ENCODE measurements around the gene CNN2. TPM values are rescaled to one million over a fixed set of nuclear protein-coding genes. Genes with fewer than 3 reads are reported as not detected.

The CNN2 gene
- total RNA-seq, 1 experiment from 2014 or later = 97.9 TPM

GRCh38 chr19:1087813-1088415, 61.5 kb downstream of the CNN2 start:
- Histone ChIP-seq H4K20me1 (ENCODE audit: low read length) (no peaks in the 10 kb centered on the region), H2AFZ (ENCODE audit: low read length) (no peak overlapping the region), H3K27me3 (ENCODE audit: low read length) (no peaks in the 10 kb centered on the region), H3K79me2 (ENCODE audit: low read length) (peaks cover 7% of the 10 kb centered on the region), H3K27ac (ENCODE audit: low read length) (no peak overlapping the region), H3K9me3 (ENCODE audit: low read length) (no peaks in the 10 kb centered on the region), H3K4me2 (ENCODE audit: low read length) (no peak overlapping the region), H3F3A (ENCODE audit: low read length, unreplicated experiment) (no peaks in the 10 kb centered on the region), H3K4me3 (ENCODE audit: low read length) (no peak overlapping the region), H3K4me1 (ENCODE audit: insufficient read depth, low read length) (no peaks in the 10 kb centered on the region), H3K36me3 (ENCODE audit: low read depth, low read length) (no peaks in the 10 kb centered on the region), H3K9me2 (replicated peaks; ENCODE audit: low read length) (no peaks in the 10 kb centered on the region), H3K9ac (ENCODE audit: low read length) (no peak overlapping the region)
- ChIA-PET POLR2A (ENCODE audit: unreplicated experiment) (no interaction called here), CTCF (no interaction called here)
- TSS peak; percentile 15 for BruUV-seq (replicated peaks)
- ATAC-seq = no peak
- TF ChIP-seq CTCF (conservative IDR thresholded peaks at IDR 0.05; ENCODE audit: low read depth, low read length) (no peak), EZH2phosphoT487 (IDR thresholded peaks at IDR 0.05; ENCODE audit: borderline replicate concordance, low read length) (no peak), EZH2 (IDR thresholded peaks at IDR 0.05; ENCODE audit: low read length, unreplicated experiment) (no peak)
- DNase-seq = no peak
- intact Hi-C loops (cut with micrococcal nuclease) = no loop called here

- H3K9me2 ChIP-seq (replicated peaks; ENCODE audit: low read length) = no peaks in the 10 kb centered on the region
- ATAC-seq (no peak), DNase-seq (no peak)
- H3K4me1 ChIP-seq (ENCODE audit: insufficient read depth, low read length) = no peaks in the 10 kb centered on the region
- peaks cover 13% of the 10 kb centered on the region for H3K79me2 ChIP-seq (ENCODE audit: low read length)
- no peaks in the 10 kb centered on the region for H3K36me3 ChIP-seq (ENCODE audit: low read depth, low read length)
- TF ChIP-seq EZH2phosphoT487 (IDR thresholded peaks at IDR 0.05; ENCODE audit: borderline replicate concordance, low read length) (no peak), EZH2 (IDR thresholded peaks at IDR 0.05; ENCODE audit: low read length, unreplicated experiment) (no peak), CTCF (conservative IDR thresholded peaks at IDR 0.05; ENCODE audit: low read depth, low read length) (no peak)
- H3K9me3 ChIP-seq (ENCODE audit: low read length) = no peaks in the 10 kb centered on the region
- ChIA-PET POLR2A (ENCODE audit: unreplicated experiment) (no interaction called here), CTCF (no interaction called here)
- intact Hi-C loops (cut with micrococcal nuclease) = no loop called here
- no peak overlapping the region for H3K4me3 ChIP-seq (ENCODE audit: low read length)
- no peak overlapping the region for H3K9ac ChIP-seq (ENCODE audit: low read length)
- peaks cover under 1% of the 10 kb centered on the region; the same call in 1 of the 2 replicates for H4K20me1 ChIP-seq (ENCODE audit: low read length)
- no peak overlapping the region for H3K4me2 ChIP-seq (ENCODE audit: low read length)
- H3F3A ChIP-seq (ENCODE audit: low read length, unreplicated experiment) = no peaks in the 10 kb centered on the region
- no peak overlapping the region for H3K27ac ChIP-seq (ENCODE audit: low read length)
- H3K27me3 ChIP-seq (ENCODE audit: low read length) = no peaks in the 10 kb centered on the region
- no peak overlapping the region for H2AFZ ChIP-seq (ENCODE audit: low read length)
- BruUV-seq (replicated peaks) = no TSS peak
Measured at GRCh38 chr19:1088416-1089010, 62.1 kb downstream of the CNN2 start.

Other genes with a start within 250 kb of the CNN2 start
- 395 and 412 TPM in 2 replicates for gene PTBP1, start 229.2 kb upstream of the CNN2 start, total RNA-seq (2014; rRNA removed)
- not detected in 2 replicates for gene PLPPR3, start 204.7 kb upstream of the CNN2 start, total RNA-seq (2014; rRNA removed)
- gene AZU1, start 198.8 kb upstream of the CNN2 start, total RNA-seq (2014; rRNA removed) = not detected in 2 replicates
- gene PRTN3, start 185.6 kb upstream of the CNN2 start, total RNA-seq (2014; rRNA removed) = 0.29 and 0.40 TPM in 2 replicates
- gene ELANE, start 174.3 kb upstream of the CNN2 start, total RNA-seq (2014; rRNA removed) = not detected in 2 replicates
- 22.4 and 38.0 TPM in 2 replicates for gene CFD, start 166.9 kb upstream of the CNN2 start, total RNA-seq (2014; rRNA removed)
- gene MED16, start 133.4 kb upstream of the CNN2 start, total RNA-seq (2014; rRNA removed) = 25.9 and 41.6 TPM in 2 replicates
- not detected in 2 replicates for gene RNU6-9, start 133.1 kb upstream of the CNN2 start, total RNA-seq (2014; rRNA removed)
- gene R3HDM4, start 113.4 kb upstream of the CNN2 start, total RNA-seq (2014; rRNA removed) = 34.0 and 44.9 TPM in 2 replicates
- gene KISS1R, start 109.3 kb upstream of the CNN2 start, total RNA-seq (2014; rRNA removed) = 1.2 and 3.9 TPM in 2 replicates
- 5.6 and 13.9 TPM in 2 replicates for gene ARID3A, start 100.6 kb upstream of the CNN2 start, total RNA-seq (2014; rRNA removed)
- 56.7 and 99.6 TPM in 2 replicates for gene WDR18, start 42.3 kb upstream of the CNN2 start, total RNA-seq (2014; rRNA removed)
- gene GRIN3B, start 26.2 kb upstream of the CNN2 start, total RNA-seq (2014; rRNA removed) = 0.63 and 0.69 TPM in 2 replicates
- 136 and 162 TPM in 2 replicates for gene TMEM259, start 5.5 kb upstream of the CNN2 start, total RNA-seq (2014; rRNA removed)
- not detected in 2 replicates for gene RNU6-2, start 5.1 kb upstream of the CNN2 start, total RNA-seq (2014; rRNA removed)
- 27.3 and 31.3 TPM in 2 replicates for gene ABCA7, start 13.5 kb downstream of the CNN2 start, total RNA-seq (2014; rRNA removed)
- 45.3 and 68.4 TPM in 2 replicates for gene ARHGAP45, start 40.6 kb downstream of the CNN2 start, total RNA-seq (2014; rRNA removed)
- 335 and 375 TPM in 2 replicates for gene POLR2E, start 68.8 kb downstream of the CNN2 start, total RNA-seq (2014; rRNA removed)
- gene GPX4, start 77.4 kb downstream of the CNN2 start, total RNA-seq (2014; rRNA removed) = 517 and 644 TPM in 2 replicates
- 62.4 and 75.0 TPM in 2 replicates for gene SBNO2, start 147.7 kb downstream of the CNN2 start, total RNA-seq (2014; rRNA removed)
- gene STK11, start 179.2 kb downstream of the CNN2 start, total RNA-seq (2014; rRNA removed) = 82.4 and 93.0 TPM in 2 replicates
- 3.3 and 6.3 TPM in 2 replicates for gene CBARP, start 211.4 kb downstream of the CNN2 start, total RNA-seq (2014; rRNA removed)
- gene ATP5F1D, start 215.1 kb downstream of the CNN2 start, total RNA-seq (2014; rRNA removed) = 102 and 187 TPM in 2 replicates
- gene MIDN, start 222.0 kb downstream of the CNN2 start, total RNA-seq (2014; rRNA removed) = 17.3 and 41.8 TPM in 2 replicates
- 136 and 197 TPM in 2 replicates for gene CIRBP, start 242.7 kb downstream of the CNN2 start, total RNA-seq (2014; rRNA removed)
- gene FAM174C, start 248.9 kb downstream of the CNN2 start, total RNA-seq (2014; rRNA removed) = 110 and 133 TPM in 2 replicates